Measurements from ENCODE around the gene TMEM202. TPM values are rescaled to one million over a fixed set of nuclear protein-coding genes. Genes with fewer than 3 reads are reported as not detected.

Gene TMEM202
- total RNA-seq: not detected

- H3K27me3 ChIP-seq: no peaks in the 10 kb centered on the region
- peak in 1 of 2 donors; percentile 23 for ATAC-seq (ENCODE audit: low FRiP score in 2 of 2)
- TF ChIP-seq POLR2A (IDR thresholded peaks at IDR 0.05) (no peak), POLR2AphosphoS5 (IDR thresholded peaks at IDR 0.05) (no peak), CTCF (IDR thresholded peaks at IDR 0.05) (no peak), EP300 (IDR thresholded peaks at IDR 0.05) (no peak)
- 63 to 71% methylated on average over 4 of the region's 4 CpGs for WGBS, 2 donors
- H3K36me3 ChIP-seq: no peaks in the 10 kb centered on the region
- DNase-seq: no peak
- no peaks in the 10 kb centered on the region for H3K9me3 ChIP-seq
- no peaks in the 10 kb centered on the region for H3K4me1 ChIP-seq
- no peak within 1 kb of the TSS for H3K27ac ChIP-seq
- H3K4me3 ChIP-seq: no peak within 1 kb of the TSS
These were observed at the start of gene TMEM202 for GRCh38 chr15:72397796-72398588. TSS of gene TMEM202 (plus strand) at chr15:72398305. CDS start at chr15:72398327, 22 bp downstream.

- H3K4me1 ChIP-seq: peaks cover 4 to 18% (median 11%) of the 10 kb centered on the region in 4 donors
- ATAC-seq (ENCODE audit: low FRiP score in 2 of 2) (no peak), DNase-seq (no peak)
- no peaks in the 10 kb centered on the region for H3K9me3 ChIP-seq
- H3K4me3 ChIP-seq: no peak overlapping the region
- 97 to 98% methylated on average over 2 of the region's 2 CpGs for WGBS, 2 donors
- no peaks in the 10 kb centered on the region for H3K27me3 ChIP-seq
- no peak for TF ChIP-seq POLR2AphosphoS5 (IDR thresholded peaks at IDR 0.05)
- TF ChIP-seq CTCF (IDR thresholded peaks at IDR 0.05): no peak
- TF ChIP-seq EP300 (IDR thresholded peaks at IDR 0.05): no peak
- no peak for TF ChIP-seq POLR2A (IDR thresholded peaks at IDR 0.05)
- no peak overlapping the region for H3K27ac ChIP-seq
- H3K36me3 ChIP-seq: peaks cover 33 to 84% (median 74%) of the 10 kb centered on the region in 4 donors
These were observed 44.8 kb upstream of the TMEM202 start for GRCh38 chr15:72353266-72353665.

DNA sequence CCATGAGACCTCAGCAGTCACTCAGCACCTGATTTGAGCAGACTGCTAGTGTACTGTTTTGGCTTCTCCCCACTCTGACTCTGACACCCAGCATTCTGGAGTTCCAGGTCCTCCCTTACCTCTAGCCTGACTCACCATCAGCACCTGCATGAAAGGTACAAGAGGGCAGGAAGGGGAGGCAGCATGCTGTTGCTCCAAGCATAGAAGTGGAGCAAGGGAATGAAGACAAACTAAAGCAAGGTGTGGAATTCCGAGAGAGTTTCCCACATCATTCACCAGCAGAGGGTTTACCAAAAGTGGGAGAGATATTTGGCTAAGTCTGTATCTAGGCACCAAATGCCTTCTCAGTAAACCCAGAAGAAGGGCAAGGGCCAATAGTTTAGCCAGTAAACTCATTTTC lies 43.6 kb upstream of the TMEM202 start:
- Histone ChIP-seq H3K4me3 (no peak overlapping the region), H3K27me3 (no peaks in the 10 kb centered on the region), H3K36me3 (peaks cover 29 to 73% (median 62%) of the 10 kb centered on the region in 4 donors), H3K4me1 (peaks cover 14 to 30% (median 20%) of the 10 kb centered on the region in 4 donors), H3K9me3 (no peaks in the 10 kb centered on the region), H3K27ac (no peak overlapping the region)
- no peak for TF ChIP-seq POLR2A (IDR thresholded peaks at IDR 0.05)
- no peak for TF ChIP-seq EP300 (IDR thresholded peaks at IDR 0.05)
- TF ChIP-seq CTCF (IDR thresholded peaks at IDR 0.05): no peak
- no peak for TF ChIP-seq POLR2AphosphoS5 (IDR thresholded peaks at IDR 0.05)
- DNase-seq: no peak
- 95 to 100% methylated on average over 1 of the region's 1 CpG for WGBS, 2 donors
- ATAC-seq (ENCODE audit: low FRiP score in 2 of 2): no peak

DNA sequence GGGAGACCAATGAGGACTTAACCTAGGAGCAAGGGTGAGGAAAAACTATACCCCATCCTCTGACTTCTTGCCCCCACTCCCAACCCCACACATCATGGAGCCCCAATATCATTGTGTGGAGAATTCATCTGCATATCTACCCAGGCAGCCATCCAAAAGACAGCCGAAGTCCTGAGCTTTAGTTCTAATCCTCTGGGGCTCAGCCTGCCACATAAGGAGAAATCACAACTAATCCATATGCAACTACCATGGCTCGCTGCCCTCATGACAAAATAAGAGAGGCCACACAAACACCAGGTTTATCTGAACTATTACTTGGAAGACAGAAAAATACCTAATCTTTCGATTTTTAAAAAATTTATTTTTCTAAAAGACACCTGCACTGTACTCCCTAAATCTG lies 40.0 kb upstream of the TMEM202 start:
- peaks cover 12 to 37% (median 29%) of the 10 kb centered on the region in 4 donors for H3K36me3 ChIP-seq
- H3K27me3 ChIP-seq: no peaks in the 10 kb centered on the region
- H3K9me3 ChIP-seq: no peaks in the 10 kb centered on the region
- peaks cover 14 to 30% (median 20%) of the 10 kb centered on the region in 4 donors for H3K4me1 ChIP-seq
- TF ChIP-seq POLR2A (IDR thresholded peaks at IDR 0.05) (no peak), EP300 (IDR thresholded peaks at IDR 0.05) (no peak), POLR2AphosphoS5 (IDR thresholded peaks at IDR 0.05) (no peak), CTCF (IDR thresholded peaks at IDR 0.05) (no peak)
- H3K4me3 ChIP-seq: no peak overlapping the region
- peak overlapping the region; percentile 31 to 64 (median 40) for H3K27ac ChIP-seq
- no peak for ATAC-seq (ENCODE audit: low FRiP score in 2 of 2)
- DNase-seq: no peak
- WGBS, 2 donors: 87 to 95% methylated on average over 3 of the region's 3 CpGs

All from upper lobe of left lung (tissue), 6 donors.